GM15510 (cell line): ENCODE measurements around the gene OR4C46.

ENCODE experiments used
- POLR2A ChIP-seq: IDR thresholded peaks from 3 replicates; pipeline ENCODE4 v1.6.1; 2011; ENCODE audit warnings: borderline replicate concordance; ENCODE audit not compliant: insufficient read length; ENCODE audit errors: extremely low read depth

Gene OR4C46

GRCh38 chr11:54603898-54604297, at the start of gene OR4C46:
Gene OR4C46, minus strand, starts transcription at chr11:54603998. Its CDS starts 0 bp downstream, at chr11:54603998.
- TF ChIP-seq POLR2A, result no peak

GRCh38 chr11:54558919-54559318, 44.9 kb downstream of the OR4C46 start:
- no peak for TF ChIP-seq POLR2A

- no peak for TF ChIP-seq POLR2A
Measured at GRCh38 chr11:54558407-54558806, 45.4 kb downstream of the OR4C46 start.
